GM23338 (cell line): Measurements from ENCODE around the gene CHCHD6. TPM values are rescaled to one million over a fixed set of nuclear protein-coding genes. Genes with fewer than 3 reads are reported as not detected.

ENCODE experiments used
- ATAC-seq: fragments of 200-7000 bp; cut with Tn5 transposase; 3 replicates; pipeline ENCODE4 v1.9.1; 2020
- DNase-seq: peaks from one replicate; pipeline ENCODE4 v3.0.0-alpha.2; 2015; ENCODE audit warnings: low spot score
- H2AFZ ChIP-seq: fragments of 200-600 bp; sonication (generic); 2 replicates; pipeline ENCODE4 v1.8.0; 2016; ENCODE audit warnings: antibody characterized with exemption, mild to moderate bottlenecking, moderate library complexity
- H3F3A ChIP-seq: fragments of 200-600 bp; sonication (generic); replicated peaks from 2 replicates; pipeline ENCODE4 v1.8.0; 2017; ENCODE audit warnings: antibody characterized with exemption, mixed run types, low read depth
- H3K27ac ChIP-seq: fragments of 200-600 bp; sonication (generic); 2 replicates; pipeline ENCODE4 v1.6.1; 2016; ENCODE audit warnings: low read depth
- H3K27me3 ChIP-seq: fragments of 200-600 bp; sonication (generic); 2 replicates; pipeline ENCODE4 v1.8.0; 2016; ENCODE audit warnings: mild to moderate bottlenecking, mixed run types, moderate library complexity; ENCODE audit not compliant: insufficient read depth
- H3K36me3 ChIP-seq: fragments of 200-600 bp; sonication (generic); 2 replicates; pipeline ENCODE4 v1.8.0; 2016; ENCODE audit warnings: mild to moderate bottlenecking; ENCODE audit not compliant: insufficient read depth
- H3K4me1 ChIP-seq: fragments of 200-600 bp; sonication (generic); 2 replicates; pipeline ENCODE4 v1.8.0; 2016; ENCODE audit warnings: mild to moderate bottlenecking, moderate library complexity; ENCODE audit not compliant: insufficient read depth
- H3K4me2 ChIP-seq: fragments of 200-600 bp; sonication (generic); 2 replicates; pipeline ENCODE4 v1.7.1; 2017; ENCODE audit warnings: mixed run types
- H3K4me3 ChIP-seq: fragments of 200-600 bp; sonication (generic); 2 replicates; pipeline ENCODE4 v1.6.1; 2016; ENCODE audit warnings: mixed run types
- H3K79me2 ChIP-seq: fragments of 200-600 bp; sonication (generic); replicated peaks from 2 replicates; pipeline ENCODE4 v1.8.0; 2017; ENCODE audit warnings: mild to moderate bottlenecking; ENCODE audit not compliant: insufficient read depth
- H3K9me2 ChIP-seq: fragments of 200-600 bp; sonication (generic); 2 replicates; pipeline ENCODE4 v1.8.0; 2017; ENCODE audit not compliant: insufficient read depth
- H4K20me1 ChIP-seq: fragments of 200-600 bp; sonication (generic); replicated peaks from 2 replicates; pipeline ENCODE4 v1.8.0; 2017; ENCODE audit warnings: mild to moderate bottlenecking; ENCODE audit not compliant: insufficient read depth
- H3K27ac Mint-ChIP-seq: 2 replicates; pipeline ENCODE4 v1.8.0; 2020; ENCODE audit warnings: inconsistent platforms, mild to moderate bottlenecking, moderate library complexity, mixed read lengths
- H3K27me3 Mint-ChIP-seq: 3 replicates; pipeline ENCODE4 v1.8.0; 2022; ENCODE audit warnings: low read depth, mild to moderate bottlenecking, moderate library complexity, mixed read lengths, inconsistent platforms; ENCODE audit not compliant: insufficient read depth, poor library complexity
- H3K36me3 Mint-ChIP-seq: 3 replicates; pipeline ENCODE4 v1.8.0; 2021; ENCODE audit warnings: low read depth, mild to moderate bottlenecking, inconsistent platforms, moderate library complexity, mixed read lengths
- H3K4me1 Mint-ChIP-seq: 3 replicates; pipeline ENCODE4 v1.8.0; 2020; ENCODE audit warnings: mild to moderate bottlenecking, inconsistent platforms, mixed read lengths
- H3K4me3 Mint-ChIP-seq: 3 replicates; pipeline ENCODE4 v1.8.0; 2021; ENCODE audit warnings: moderate library complexity, mild to moderate bottlenecking, inconsistent platforms, mixed read lengths
- H3K9me3 Mint-ChIP-seq: 3 replicates; pipeline ENCODE4 v1.8.0; 2020; ENCODE audit warnings: moderate library complexity, mild to moderate bottlenecking, inconsistent platforms, mixed read lengths
- CREB1 ChIP-seq: fragments of 250-450 bp; sonication (Bioruptor Pico); IDR thresholded peaks from 2 replicates; pipeline ENCODE4 v1.5.0; 2020; ENCODE audit warnings: low read depth, mild to moderate bottlenecking, moderate library complexity
- EZH2 ChIP-seq: fragments of 200-600 bp; sonication (generic); IDR thresholded peaks from one replicate; pipeline ENCODE4 v1.8.0; 2017; ENCODE audit warnings: antibody characterized with exemption, mild to moderate bottlenecking, low read depth; ENCODE audit not compliant: unreplicated experiment
- EZH2phosphoT487 ChIP-seq: fragments of 200-600 bp; sonication (generic); IDR thresholded peaks from one replicate; pipeline ENCODE4 v1.8.1; 2018; ENCODE audit warnings: antibody characterized with exemption; ENCODE audit not compliant: unreplicated experiment
- JUNB ChIP-seq: IDR thresholded peaks from one replicate; pipeline ENCODE4 v1.6.1; 2016; ENCODE audit warnings: antibody characterized with exemption; ENCODE audit not compliant: unreplicated experiment
- NANOG ChIP-seq: IDR thresholded peaks from 2 replicates; pipeline ENCODE4 v1.6.1; 2016; ENCODE audit warnings: antibody characterized with exemption, borderline replicate concordance
- POLR2AphosphoS5 ChIP-seq: IDR thresholded peaks from 2 replicates; pipeline ENCODE4 v1.6.1; 2016; ENCODE audit warnings: antibody characterized with exemption, low read depth
- STAT1 ChIP-seq: IDR thresholded peaks from one replicate; pipeline ENCODE4 v1.6.1; 2016; ENCODE audit warnings: antibody characterized with exemption; ENCODE audit not compliant: unreplicated experiment
- ZNF114 ChIP-seq: fragments of 250-450 bp; sonication (Bioruptor Pico); IDR thresholded peaks from 2 replicates; pipeline ENCODE4 v1.5.0; 2020; ENCODE audit warnings: mild to moderate bottlenecking, moderate library complexity
- polyA plus RNA-seq: library from polyadenylated mRNA; unstranded; fragments of >200 nt; fragmentation: Nextera tagmentation; extraction: Ambion mirVana; gene quantifications from 2 replicates; pipeline ENCODE4 v1.2.1, GENCODE V29; 2016
- total RNA-seq: library from RNA; depleted of rRNA; stranded (reverse); fragments of >200 nt; shearing (Covaris generic); gene quantifications from 2 replicates; pipeline ENCODE4 v1.2.3, GENCODE V29; 2014
- TF ChIP-seq, protein P1 (sequence below): IDR thresholded peaks from 2 replicates; pipeline ENCODE4 v1.6.1; 2016; ENCODE audit warnings: antibody characterized with exemption
- TF ChIP-seq, protein P2 (sequence below): fragments of 250-450 bp; sonication (Bioruptor Pico); IDR thresholded peaks from 2 replicates; pipeline ENCODE4 v1.5.0; 2020; ENCODE audit warnings: mild to moderate bottlenecking, moderate library complexity
- TF ChIP-seq, protein P3 (sequence below): IDR thresholded peaks from one replicate; pipeline ENCODE4 v1.6.1; 2018; ENCODE audit warnings: antibody characterized with exemption; ENCODE audit not compliant: unreplicated experiment

CHCHD6 gene
- total and polyA plus RNA-seq, 2 experiments from 2014 or later = 28.8 to 43.0 TPM

DNA sequence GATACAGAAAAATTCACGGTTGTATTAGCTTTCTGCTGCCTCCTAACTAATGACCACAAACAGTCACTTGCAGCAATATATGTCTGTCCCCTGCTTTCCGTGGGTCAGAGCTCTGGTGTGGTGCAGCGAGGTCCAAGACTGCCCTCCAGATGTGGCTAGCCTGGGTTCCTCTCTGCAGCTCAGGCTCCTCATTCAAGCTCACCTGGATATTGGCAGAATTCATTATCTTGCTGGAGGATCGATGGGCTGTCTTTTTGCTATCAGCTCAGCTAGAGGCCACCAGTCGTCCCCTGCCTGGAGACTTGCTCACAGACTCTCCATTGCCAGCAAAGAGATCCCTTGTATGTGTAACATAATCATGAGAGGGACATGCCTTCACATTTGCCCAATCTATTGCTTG, 266.1 kb downstream of the CHCHD6 start:
- Histone ChIP-seq H3F3A (no peaks in the 10 kb centered on the region), H3K27ac (no peak overlapping the region), H3K36me3 (no peaks in the 10 kb centered on the region), H4K20me1 (no peaks in the 10 kb centered on the region), H3K9me2 (no peaks in the 10 kb centered on the region), H2AFZ (no peak overlapping the region), H3K4me1 (no peaks in the 10 kb centered on the region), H3K79me2 (no peaks in the 10 kb centered on the region), H3K4me3 (no peak overlapping the region), H3K4me2 (no peak overlapping the region), H3K27me3 (no peaks in the 10 kb centered on the region)
- DNase-seq = no peak
- no peak overlapping the region for H3K27ac Mint-ChIP-seq
- no peak for TF ChIP-seq POLR2AphosphoS5
- TF ChIP-seq JUNB = no peak
- TF ChIP-seq, protein P1, sequence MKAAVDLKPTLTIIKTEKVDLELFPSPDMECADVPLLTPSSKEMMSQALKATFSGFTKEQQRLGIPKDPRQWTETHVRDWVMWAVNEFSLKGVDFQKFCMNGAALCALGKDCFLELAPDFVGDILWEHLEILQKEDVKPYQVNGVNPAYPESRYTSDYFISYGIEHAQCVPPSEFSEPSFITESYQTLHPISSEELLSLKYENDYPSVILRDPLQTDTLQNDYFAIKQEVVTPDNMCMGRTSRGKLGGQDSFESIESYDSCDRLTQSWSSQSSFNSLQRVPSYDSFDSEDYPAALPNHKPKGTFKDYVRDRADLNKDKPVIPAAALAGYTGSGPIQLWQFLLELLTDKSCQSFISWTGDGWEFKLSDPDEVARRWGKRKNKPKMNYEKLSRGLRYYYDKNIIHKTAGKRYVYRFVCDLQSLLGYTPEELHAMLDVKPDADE = no peak
- no peak for TF ChIP-seq NANOG
- TF ChIP-seq, protein P2, sequence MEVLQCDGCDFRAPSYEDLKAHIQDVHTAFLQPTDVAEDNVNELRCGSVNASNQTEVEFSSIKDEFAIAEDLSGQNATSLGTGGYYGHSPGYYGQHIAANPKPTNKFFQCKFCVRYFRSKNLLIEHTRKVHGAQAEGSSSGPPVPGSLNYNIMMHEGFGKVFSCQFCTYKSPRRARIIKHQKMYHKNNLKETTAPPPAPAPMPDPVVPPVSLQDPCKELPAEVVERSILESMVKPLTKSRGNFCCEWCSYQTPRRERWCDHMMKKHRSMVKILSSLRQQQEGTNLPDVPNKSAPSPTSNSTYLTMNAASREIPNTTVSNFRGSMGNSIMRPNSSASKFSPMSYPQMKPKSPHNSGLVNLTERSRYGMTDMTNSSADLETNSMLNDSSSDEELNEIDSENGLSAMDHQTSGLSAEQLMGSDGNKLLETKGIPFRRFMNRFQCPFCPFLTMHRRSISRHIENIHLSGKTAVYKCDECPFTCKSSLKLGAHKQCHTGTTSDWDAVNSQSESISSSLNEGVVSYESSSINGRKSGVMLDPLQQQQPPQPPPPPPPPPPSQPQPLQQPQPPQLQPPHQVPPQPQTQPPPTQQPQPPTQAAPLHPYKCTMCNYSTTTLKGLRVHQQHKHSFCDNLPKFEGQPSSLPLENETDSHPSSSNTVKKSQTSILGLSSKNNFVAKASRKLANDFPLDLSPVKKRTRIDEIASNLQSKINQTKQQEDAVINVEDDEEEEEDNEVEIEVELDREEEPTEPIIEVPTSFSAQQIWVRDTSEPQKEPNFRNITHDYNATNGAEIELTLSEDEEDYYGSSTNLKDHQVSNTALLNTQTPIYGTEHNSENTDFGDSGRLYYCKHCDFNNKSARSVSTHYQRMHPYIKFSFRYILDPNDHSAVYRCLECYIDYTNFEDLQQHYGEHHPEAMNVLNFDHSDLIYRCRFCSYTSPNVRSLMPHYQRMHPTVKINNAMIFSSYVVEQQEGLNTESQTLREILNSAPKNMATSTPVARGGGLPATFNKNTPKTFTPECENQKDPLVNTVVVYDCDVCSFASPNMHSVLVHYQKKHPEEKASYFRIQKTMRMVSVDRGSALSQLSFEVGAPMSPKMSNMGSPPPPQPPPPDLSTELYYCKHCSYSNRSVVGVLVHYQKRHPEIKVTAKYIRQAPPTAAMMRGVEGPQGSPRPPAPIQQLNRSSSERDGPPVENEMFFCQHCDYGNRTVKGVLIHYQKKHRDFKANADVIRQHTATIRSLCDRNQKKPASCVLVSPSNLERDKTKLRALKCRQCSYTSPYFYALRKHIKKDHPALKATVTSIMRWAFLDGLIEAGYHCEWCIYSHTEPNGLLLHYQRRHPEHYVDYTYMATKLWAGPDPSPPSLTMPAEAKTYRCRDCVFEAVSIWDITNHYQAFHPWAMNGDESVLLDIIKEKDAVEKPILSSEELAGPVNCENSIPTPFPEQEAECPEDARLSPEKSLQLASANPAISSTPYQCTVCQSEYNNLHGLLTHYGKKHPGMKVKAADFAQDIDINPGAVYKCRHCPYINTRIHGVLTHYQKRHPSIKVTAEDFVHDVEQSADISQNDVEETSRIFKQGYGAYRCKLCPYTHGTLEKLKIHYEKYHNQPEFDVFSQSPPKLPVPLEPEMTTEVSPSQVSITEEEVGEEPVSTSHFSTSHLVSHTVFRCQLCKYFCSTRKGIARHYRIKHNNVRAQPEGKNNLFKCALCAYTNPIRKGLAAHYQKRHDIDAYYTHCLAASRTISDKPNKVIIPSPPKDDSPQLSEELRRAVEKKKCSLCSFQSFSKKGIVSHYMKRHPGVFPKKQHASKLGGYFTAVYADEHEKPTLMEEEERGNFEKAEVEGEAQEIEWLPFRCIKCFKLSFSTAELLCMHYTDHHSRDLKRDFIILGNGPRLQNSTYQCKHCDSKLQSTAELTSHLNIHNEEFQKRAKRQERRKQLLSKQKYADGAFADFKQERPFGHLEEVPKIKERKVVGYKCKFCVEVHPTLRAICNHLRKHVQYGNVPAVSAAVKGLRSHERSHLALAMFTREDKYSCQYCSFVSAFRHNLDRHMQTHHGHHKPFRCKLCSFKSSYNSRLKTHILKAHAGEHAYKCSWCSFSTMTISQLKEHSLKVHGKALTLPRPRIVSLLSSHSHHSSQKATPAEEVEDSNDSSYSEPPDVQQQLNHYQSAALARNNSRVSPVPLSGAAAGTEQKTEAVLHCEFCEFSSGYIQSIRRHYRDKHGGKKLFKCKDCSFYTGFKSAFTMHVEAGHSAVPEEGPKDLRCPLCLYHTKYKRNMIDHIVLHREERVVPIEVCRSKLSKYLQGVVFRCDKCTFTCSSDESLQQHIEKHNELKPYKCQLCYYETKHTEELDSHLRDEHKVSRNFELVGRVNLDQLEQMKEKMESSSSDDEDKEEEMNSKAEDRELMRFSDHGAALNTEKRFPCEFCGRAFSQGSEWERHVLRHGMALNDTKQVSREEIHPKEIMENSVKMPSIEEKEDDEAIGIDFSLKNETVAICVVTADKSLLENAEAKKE (CRISPR knock-in tag) = no peak
- no peak for TF ChIP-seq EZH2
- TF ChIP-seq ZNF114 (CRISPR knock-in tag) = no peak
- TF ChIP-seq EZH2phosphoT487 = no peak
- TF ChIP-seq, protein P3, sequence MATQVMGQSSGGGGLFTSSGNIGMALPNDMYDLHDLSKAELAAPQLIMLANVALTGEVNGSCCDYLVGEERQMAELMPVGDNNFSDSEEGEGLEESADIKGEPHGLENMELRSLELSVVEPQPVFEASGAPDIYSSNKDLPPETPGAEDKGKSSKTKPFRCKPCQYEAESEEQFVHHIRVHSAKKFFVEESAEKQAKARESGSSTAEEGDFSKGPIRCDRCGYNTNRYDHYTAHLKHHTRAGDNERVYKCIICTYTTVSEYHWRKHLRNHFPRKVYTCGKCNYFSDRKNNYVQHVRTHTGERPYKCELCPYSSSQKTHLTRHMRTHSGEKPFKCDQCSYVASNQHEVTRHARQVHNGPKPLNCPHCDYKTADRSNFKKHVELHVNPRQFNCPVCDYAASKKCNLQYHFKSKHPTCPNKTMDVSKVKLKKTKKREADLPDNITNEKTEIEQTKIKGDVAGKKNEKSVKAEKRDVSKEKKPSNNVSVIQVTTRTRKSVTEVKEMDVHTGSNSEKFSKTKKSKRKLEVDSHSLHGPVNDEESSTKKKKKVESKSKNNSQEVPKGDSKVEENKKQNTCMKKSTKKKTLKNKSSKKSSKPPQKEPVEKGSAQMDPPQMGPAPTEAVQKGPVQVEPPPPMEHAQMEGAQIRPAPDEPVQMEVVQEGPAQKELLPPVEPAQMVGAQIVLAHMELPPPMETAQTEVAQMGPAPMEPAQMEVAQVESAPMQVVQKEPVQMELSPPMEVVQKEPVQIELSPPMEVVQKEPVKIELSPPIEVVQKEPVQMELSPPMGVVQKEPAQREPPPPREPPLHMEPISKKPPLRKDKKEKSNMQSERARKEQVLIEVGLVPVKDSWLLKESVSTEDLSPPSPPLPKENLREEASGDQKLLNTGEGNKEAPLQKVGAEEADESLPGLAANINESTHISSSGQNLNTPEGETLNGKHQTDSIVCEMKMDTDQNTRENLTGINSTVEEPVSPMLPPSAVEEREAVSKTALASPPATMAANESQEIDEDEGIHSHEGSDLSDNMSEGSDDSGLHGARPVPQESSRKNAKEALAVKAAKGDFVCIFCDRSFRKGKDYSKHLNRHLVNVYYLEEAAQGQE = no peak
- no peak for TF ChIP-seq CREB1 (CRISPR knock-in tag)
- no peak for TF ChIP-seq STAT1
- H3K4me3 Mint-ChIP-seq = no peak overlapping the region
- H3K36me3 Mint-ChIP-seq = 0 out of 3 replicates have a peak, but pooled peaks cover 5% of the 10 kb centered on the region
- ATAC-seq = no peak
- peaks cover 3% of the 10 kb centered on the region for H3K27me3 Mint-ChIP-seq
- peaks cover 28% of the 10 kb centered on the region for H3K4me1 Mint-ChIP-seq
- peaks cover 10% of the 10 kb centered on the region for H3K9me3 Mint-ChIP-seq
